ENCODE results near the gene WDR37.
"Not testable (repeated sequence)": the region's sequence is repeated elsewhere in the genome, so short reads cannot be mapped to it uniquely, and the experiment has no call there.

WDR37 gene

DNA sequence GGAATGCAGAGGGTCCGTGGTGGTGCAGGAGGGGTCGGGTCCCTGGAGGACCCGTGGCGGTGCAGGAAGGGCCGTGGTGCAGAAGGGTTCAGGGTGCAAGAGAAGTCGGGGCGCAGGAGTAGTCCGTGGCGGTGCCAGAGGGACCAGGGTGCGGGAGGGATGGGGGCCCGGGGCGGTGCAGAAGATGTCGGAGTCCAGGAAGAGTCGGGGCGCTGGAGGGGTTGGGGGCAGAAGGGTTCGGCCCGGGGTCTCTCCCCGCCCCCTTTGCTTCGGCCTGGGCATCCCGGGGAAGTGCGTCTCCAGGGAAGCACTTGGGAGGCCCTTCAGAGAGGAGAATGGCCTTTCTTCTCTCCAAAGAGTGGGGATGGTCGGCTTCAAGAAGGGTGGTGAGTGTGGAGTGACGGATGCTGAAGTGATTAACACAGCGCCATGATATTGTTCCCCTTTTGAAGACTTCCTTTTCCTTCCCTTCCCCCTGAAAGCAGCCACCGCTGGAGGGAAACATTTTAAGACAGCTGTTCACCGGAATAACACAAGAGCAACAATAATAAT lies 997 bp downstream of the WDR37 start:
- no peak overlapping the region for H3K9ac ChIP-seq (ENCODE audit: low read length)
- H3K4me3 ChIP-seq (ENCODE audit: low read depth in 1 of 2, low read length in 2 of 2) = peak overlapping the region; percentile 76 to 100
- H3K36me3 ChIP-seq (ENCODE audit: insufficient read depth, low read length) = peaks cover 19% of the 10 kb centered on the region
- H3K27me3 ChIP-seq (ENCODE audit: control insufficient read depth in 1 of 2, insufficient read depth in 2 of 2, low read length in 2 of 2) = no peaks in the 10 kb centered on the region
- H3K9me3 ChIP-seq (ENCODE audit: low read length) = no peaks in the 10 kb centered on the region
- peak overlapping the region; percentile 93 for H3K27ac ChIP-seq (ENCODE audit: low read depth, low read length)
- H3K4me1 ChIP-seq (ENCODE audit: insufficient read depth, low read length) = peaks cover 28% of the 10 kb centered on the region

DNA sequence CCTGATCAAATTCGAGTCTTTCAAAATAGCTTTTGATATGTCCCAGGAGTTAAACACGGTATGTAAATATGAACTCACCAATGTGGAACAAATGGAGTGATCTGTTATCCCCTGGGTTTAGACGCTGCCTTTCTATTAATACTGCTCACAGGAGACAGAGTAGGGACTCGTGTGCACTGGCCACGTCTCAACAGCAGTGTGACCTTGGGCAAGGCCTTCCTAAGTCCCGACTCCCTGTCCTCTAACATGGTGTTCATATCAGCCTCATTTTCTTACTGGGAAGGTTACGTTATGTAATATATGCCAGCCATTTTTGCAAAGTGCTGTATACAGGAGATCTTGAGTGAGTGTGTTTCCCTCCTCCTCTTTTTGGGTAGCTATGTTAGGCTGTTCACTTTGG lies 1.8 kb downstream of the WDR37 start:
- H3K4me1 ChIP-seq (ENCODE audit: insufficient read depth, low read length) = peaks cover 28% of the 10 kb centered on the region
- no peak overlapping the region for H3K9ac ChIP-seq (ENCODE audit: low read length)
- no peaks in the 10 kb centered on the region for H3K9me3 ChIP-seq (ENCODE audit: low read length)
- peak overlapping the region in 1 of 2 donors; percentile 76 for H3K4me3 ChIP-seq (ENCODE audit: low read depth in 1 of 2, low read length in 2 of 2)
- peaks cover 13% of the 10 kb centered on the region for H3K36me3 ChIP-seq (ENCODE audit: insufficient read depth, low read length)
- no peaks in the 10 kb centered on the region for H3K27me3 ChIP-seq (ENCODE audit: control insufficient read depth in 1 of 2, insufficient read depth in 2 of 2, low read length in 2 of 2)
- H3K27ac ChIP-seq (ENCODE audit: low read depth, low read length) = no peak overlapping the region

DNA sequence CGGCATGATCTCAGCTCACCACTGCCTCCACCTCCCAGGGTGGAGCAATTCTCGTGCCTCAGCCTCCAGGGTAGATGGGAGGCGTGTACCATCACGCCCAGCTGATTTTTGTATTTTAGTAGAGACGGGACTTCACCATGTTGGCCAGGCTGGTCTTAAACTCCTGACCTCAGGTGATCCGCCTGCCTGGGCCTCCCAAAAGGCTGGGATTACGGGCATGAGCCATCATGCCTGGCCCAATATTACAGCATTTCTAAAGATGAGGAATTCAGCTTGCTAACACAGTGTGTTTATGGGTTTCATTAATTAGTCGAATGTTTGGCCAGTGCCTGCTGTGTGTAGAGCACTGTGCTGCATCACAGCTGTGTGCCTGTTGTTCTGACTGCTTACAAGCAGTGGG lies 3.7 kb downstream of the WDR37 start:
- no peaks in the 10 kb centered on the region for H3K27me3 ChIP-seq (ENCODE audit: control insufficient read depth in 1 of 2, insufficient read depth in 2 of 2, low read length in 2 of 2)
- peaks cover 18% of the 10 kb centered on the region for H3K4me1 ChIP-seq (ENCODE audit: insufficient read depth, low read length)

DNA sequence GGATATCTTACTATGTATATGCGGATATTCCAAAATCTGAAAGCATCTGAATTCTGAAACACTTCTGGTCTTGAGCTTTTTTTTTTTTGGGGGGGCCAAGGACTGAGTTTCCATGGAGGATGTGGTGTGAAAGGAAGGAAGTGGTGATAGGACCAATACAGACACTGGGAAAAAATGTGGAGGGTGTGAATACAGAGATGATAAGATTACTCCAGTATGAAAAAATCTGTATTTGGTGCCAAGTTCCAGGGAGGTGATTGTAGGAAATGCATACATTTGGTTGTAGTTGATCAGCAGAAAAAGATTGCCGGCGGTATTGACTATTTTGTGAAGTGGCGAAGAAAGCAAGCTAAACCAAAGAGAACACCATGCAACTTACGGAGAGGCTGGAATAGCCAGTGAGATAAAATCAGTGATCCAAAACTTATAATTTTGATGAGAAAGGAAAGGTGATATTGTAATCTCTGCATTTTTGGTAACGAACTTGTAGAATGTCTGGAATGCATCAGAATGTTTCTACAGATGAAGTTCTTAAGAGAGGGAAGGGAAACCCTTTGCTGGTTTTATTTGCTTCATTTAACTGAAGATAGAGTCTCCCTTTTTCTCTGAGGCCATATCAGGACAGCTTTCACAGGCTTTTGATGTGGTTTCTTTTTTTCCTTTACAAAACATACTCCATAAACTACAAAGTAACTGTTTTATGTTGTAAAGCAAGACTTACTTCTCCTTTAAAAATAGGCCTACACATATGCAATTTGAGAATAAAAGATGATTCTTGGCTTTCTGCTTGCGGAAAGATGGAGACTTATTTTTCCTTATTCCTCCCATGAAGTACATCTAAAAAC lies 6.0 kb downstream of the WDR37 start:
- Histone ChIP-seq H3K9me3 (ENCODE audit: low read length) (no peaks in the 10 kb centered on the region), H3K27me3 (ENCODE audit: control insufficient read depth in 1 of 2, insufficient read depth in 2 of 2, low read length in 2 of 2) (no peaks in the 10 kb centered on the region), H3K4me3 (ENCODE audit: low read depth in 1 of 2, low read length in 2 of 2) (no peak overlapping the region), H3K36me3 (ENCODE audit: insufficient read depth, low read length) (peaks cover 12% of the 10 kb centered on the region), H3K27ac (ENCODE audit: low read depth, low read length) (no peak overlapping the region), H3K4me1 (ENCODE audit: insufficient read depth, low read length) (peaks cover 13% of the 10 kb centered on the region), H3K9ac (ENCODE audit: low read length) (no peak overlapping the region)

More for the DNA sequence above, 3.7 kb downstream of the WDR37 start:
- Histone ChIP-seq H3K27ac (ENCODE audit: low read depth, low read length) (no peak overlapping the region), H3K9me3 (ENCODE audit: low read length) (no peaks in the 10 kb centered on the region), H3K36me3 (ENCODE audit: insufficient read depth, low read length) (peaks cover 12% of the 10 kb centered on the region), H3K9ac (ENCODE audit: low read length) (no peak overlapping the region), H3K4me3 (ENCODE audit: low read depth in 1 of 2, low read length in 2 of 2) (no peak overlapping the region)

DNA sequence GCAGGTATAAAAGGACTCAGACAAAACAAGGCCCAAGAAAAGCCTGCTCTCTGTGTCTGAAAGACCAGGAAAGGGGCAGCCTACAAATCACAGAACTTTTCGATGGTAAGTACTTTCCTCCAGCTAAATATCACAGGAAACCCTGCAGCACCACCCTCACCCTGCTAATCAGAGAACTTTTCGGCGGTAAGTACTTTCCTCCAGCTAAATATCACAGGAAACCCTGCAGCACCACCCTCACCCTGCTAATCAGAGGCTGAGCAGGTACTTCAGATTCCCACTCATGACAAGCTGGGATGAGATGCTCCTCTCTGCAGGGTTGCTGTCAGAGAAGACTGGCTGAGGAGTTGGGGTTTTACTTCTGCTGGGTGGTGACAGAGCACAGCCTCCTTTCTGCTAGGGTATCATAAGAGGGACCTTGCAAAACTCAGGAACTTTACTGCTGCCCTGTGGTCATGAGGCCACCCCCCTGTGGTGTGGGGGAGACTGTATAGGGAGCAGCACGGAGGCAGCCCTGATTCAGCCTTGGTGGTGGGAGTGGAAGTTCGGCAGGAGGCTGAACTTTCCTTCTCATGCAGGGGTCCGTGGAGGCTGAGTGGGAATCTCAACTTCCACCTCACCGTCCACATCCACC lies 7.2 kb downstream of the WDR37 start:
- Histone ChIP-seq H3K36me3 (ENCODE audit: insufficient read depth, low read length) (peaks cover 12% of the 10 kb centered on the region), H3K27ac (ENCODE audit: low read depth, low read length) (no peak overlapping the region), H3K27me3 (ENCODE audit: control insufficient read depth in 1 of 2, insufficient read depth in 2 of 2, low read length in 2 of 2) (no peaks in the 10 kb centered on the region), H3K9ac (ENCODE audit: low read length) (no peak overlapping the region), H3K4me1 (ENCODE audit: insufficient read depth, low read length) (peaks cover 2% of the 10 kb centered on the region), H3K4me3 (ENCODE audit: low read depth in 1 of 2, low read length in 2 of 2) (no peak overlapping the region), H3K9me3 (ENCODE audit: low read length) (no peaks in the 10 kb centered on the region)

DNA sequence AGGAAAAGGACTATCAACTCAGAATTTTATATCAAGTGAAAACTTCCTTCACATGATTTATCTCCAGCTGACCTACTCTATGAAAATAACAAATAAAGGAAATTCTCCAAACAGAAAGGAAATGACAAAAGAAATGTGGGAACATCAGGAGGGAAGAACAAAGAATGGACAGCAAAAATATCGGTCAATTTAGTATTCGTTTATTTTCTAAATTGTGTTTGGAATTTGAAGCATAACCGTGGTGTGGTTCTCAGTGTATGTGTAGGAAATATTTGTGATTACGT lies 8.7 kb downstream of the WDR37 start:
- H3K4me1 ChIP-seq (ENCODE audit: insufficient read depth, low read length) = no peaks in the 10 kb centered on the region
- H3K27ac ChIP-seq (ENCODE audit: low read depth, low read length) = no peak overlapping the region

DNA sequence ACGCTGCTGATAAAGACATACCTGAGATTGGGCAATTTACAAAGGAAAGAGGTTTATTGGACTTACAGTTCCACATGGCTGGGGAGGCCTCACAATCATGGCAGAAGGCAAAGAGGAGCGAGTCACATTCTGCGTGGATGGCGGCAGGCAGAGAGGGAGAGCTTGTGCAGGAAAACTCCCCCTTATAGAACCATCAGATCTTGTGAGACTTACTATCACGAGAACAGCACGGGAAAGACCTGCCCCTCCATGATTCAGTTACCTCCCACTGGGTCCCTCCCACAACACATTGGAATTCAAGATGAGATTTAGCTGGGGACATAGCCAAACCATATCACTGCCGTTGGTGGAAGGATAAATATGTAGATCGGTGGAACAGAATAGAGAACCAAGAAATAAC lies 10.5 kb downstream of the WDR37 start:
- H3K4me1 ChIP-seq (ENCODE audit: insufficient read depth, low read length); H3K4me3 ChIP-seq (ENCODE audit: low read depth in 1 of 2, low read length in 2 of 2); H3K9me3 ChIP-seq (ENCODE audit: low read length); H3K27ac ChIP-seq (ENCODE audit: low read depth, low read length); H3K9ac ChIP-seq (ENCODE audit: low read length); H3K27me3 ChIP-seq (ENCODE audit: control insufficient read depth in 1 of 2, insufficient read depth in 2 of 2, low read length in 2 of 2): not testable (repeated sequence)
- peaks cover 12% of the 10 kb centered on the region for H3K36me3 ChIP-seq (ENCODE audit: insufficient read depth, low read length)

More for the DNA sequence above, 8.7 kb downstream of the WDR37 start:
- Histone ChIP-seq H3K27me3 (ENCODE audit: control insufficient read depth in 1 of 2, insufficient read depth in 2 of 2, low read length in 2 of 2) (no peaks in the 10 kb centered on the region), H3K36me3 (ENCODE audit: insufficient read depth, low read length) (peaks cover 12% of the 10 kb centered on the region), H3K9me3 (ENCODE audit: low read length) (no peaks in the 10 kb centered on the region), H3K4me3 (ENCODE audit: low read depth in 1 of 2, low read length in 2 of 2) (no peak overlapping the region), H3K9ac (ENCODE audit: low read length) (no peak overlapping the region)

DNA sequence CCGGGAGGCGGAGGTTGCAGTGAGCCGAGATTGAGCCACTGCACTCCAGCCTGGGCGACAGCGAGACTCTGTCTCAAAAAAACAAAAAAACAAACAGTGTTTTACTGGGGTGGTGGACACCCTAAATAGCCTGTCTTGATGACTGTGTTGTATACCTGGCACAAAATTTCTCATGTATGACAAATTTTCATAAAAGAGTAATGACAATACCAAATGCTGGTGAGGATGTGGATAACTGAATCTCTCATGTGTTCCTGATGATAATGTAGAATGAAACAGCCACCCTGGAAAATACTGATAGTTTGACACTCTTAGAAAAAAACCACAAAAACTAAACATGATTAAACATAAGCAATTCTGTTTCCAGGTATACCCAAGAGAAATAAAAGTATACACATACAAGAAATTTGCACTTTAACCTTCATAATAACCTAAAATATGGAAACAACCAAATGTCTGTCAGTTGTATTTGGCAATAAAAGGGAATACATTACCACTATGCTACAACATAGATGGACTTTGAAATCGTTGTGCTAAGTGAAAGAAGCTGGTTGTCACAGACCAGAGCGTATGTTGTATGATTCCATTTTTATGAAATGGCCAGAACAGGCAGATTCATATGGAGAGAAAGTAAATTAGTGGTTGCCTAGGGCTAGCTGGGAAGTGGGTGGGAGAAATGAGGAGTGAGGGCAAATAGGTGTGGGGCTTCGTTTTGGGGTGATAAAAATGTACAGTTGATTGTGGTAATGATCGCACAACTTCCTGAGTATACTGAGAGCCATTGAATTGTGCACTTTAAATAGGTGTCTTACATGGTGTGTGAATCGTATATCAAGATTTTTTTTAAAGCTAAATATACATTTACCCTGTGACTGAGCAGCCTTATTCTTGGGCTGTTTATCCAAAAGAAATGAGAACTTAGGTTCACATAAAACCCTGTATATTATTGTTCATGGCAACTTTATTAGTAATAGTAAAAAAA lies 12.5 kb downstream of the WDR37 start:
- Histone ChIP-seq H3K27ac (ENCODE audit: low read depth, low read length) (no peak overlapping the region), H3K36me3 (ENCODE audit: insufficient read depth, low read length) (peaks cover 11% of the 10 kb centered on the region), H3K4me3 (ENCODE audit: low read depth in 1 of 2, low read length in 2 of 2) (no peak overlapping the region), H3K27me3 (ENCODE audit: control insufficient read depth in 1 of 2, insufficient read depth in 2 of 2, low read length in 2 of 2) (no peaks in the 10 kb centered on the region), H3K4me1 (ENCODE audit: insufficient read depth, low read length) (no peaks in the 10 kb centered on the region), H3K9ac (ENCODE audit: low read length) (no peak overlapping the region), H3K9me3 (ENCODE audit: low read length) (no peaks in the 10 kb centered on the region)

DNA sequence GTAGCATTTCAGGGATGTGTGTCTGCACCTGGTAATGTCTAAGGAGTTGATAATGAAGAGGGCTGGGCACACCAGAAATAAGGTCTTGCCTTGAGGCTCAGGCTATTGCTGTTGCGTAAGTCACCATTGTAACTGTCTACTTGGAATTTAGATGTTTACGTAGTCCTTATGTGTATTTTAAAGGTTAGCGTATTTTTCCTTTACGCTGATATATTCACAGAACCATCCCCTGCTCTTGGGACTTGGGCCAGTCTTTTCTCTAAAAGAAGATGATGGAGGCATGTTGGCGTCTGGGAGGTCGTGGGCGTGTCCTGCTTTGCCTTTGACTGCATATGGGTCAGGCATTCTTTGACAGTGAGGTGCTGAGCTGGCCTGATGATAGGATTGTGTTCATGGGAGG lies 14.7 kb downstream of the WDR37 start:
- Histone ChIP-seq H3K36me3 (ENCODE audit: insufficient read depth, low read length) (peaks cover 11% of the 10 kb centered on the region), H3K4me3 (ENCODE audit: low read depth in 1 of 2, low read length in 2 of 2) (no peak overlapping the region), H3K27me3 (ENCODE audit: control insufficient read depth in 1 of 2, insufficient read depth in 2 of 2, low read length in 2 of 2) (no peaks in the 10 kb centered on the region), H3K9ac (ENCODE audit: low read length) (no peak overlapping the region), H3K4me1 (ENCODE audit: insufficient read depth, low read length) (no peaks in the 10 kb centered on the region), H3K9me3 (ENCODE audit: low read length) (no peaks in the 10 kb centered on the region), H3K27ac (ENCODE audit: low read depth, low read length) (no peak overlapping the region)

DNA sequence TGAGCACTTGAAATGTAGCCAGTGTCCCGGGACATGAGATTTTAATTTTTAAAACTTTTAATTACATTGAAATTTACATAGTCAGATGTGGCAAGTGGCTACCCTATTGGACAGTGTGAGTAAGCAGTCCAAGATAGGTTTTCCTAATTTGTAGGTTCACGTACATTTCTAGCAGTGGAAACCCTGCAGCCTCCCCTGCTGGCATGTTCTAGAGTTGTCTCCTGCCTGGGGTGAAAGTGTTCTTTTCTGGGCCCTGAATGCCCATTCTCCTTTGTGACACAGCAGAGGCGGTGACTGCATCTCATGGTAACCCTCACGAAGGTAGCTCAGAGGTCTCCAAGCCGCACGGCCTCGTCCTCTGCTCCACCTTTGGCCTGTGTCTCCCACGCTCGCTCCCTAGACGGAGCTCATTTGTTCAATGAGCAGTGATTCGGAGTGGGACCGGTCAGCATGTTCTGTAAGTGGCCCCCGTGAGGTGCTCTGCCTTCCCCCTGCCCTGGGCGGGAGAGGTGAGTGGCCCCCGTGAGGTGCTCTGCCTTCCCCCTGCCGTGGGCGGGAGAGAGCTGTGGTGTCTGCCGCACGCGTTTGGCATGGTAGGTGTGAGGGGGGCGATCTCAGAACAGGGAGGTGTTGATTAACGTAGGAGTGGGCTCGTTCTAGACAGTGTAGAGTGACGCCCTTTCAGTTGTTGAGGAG lies 18.0 kb downstream of the WDR37 start:
- H3K27me3 ChIP-seq (ENCODE audit: control insufficient read depth in 1 of 2, insufficient read depth in 2 of 2, low read length in 2 of 2) = no peaks in the 10 kb centered on the region
- no peak overlapping the region for H3K4me3 ChIP-seq (ENCODE audit: low read depth in 1 of 2, low read length in 2 of 2)
- H3K36me3 ChIP-seq (ENCODE audit: insufficient read depth, low read length) = peaks cover 19% of the 10 kb centered on the region
- no peaks in the 10 kb centered on the region for H3K4me1 ChIP-seq (ENCODE audit: insufficient read depth, low read length)
- no peak overlapping the region for H3K9ac ChIP-seq (ENCODE audit: low read length)
- H3K27ac ChIP-seq (ENCODE audit: low read depth, low read length) = no peak overlapping the region
- H3K9me3 ChIP-seq (ENCODE audit: low read length) = no peaks in the 10 kb centered on the region

All from muscle layer of colon (tissue), 2 donors.